ENCODE measurements around the gene NTSR1. TPM values are rescaled to one million over a fixed set of nuclear protein-coding genes. Genes with fewer than 3 reads are reported as not detected.

NTSR1 gene
- total and polyA plus RNA-seq, 2 experiments from 2014 or later = 0.15 to 1.4 TPM

- TF ChIP-seq ZNF462 (CRISPR knock-in tag; IDR thresholded peaks at IDR 0.05) = no peak
- no peak for TF ChIP-seq EZH2 (IDR thresholded peaks at IDR 0.05; ENCODE audit: low read depth, unreplicated experiment)
These were observed 6.6 kb downstream of the NTSR1 start (continued) for GRCh38 chr20:62715201-62715600.

GRCh38 chr20:62716198-62716940, 7.7 kb downstream of the NTSR1 start:
- peaks cover 10% of the 10 kb centered on the region for H3K27me3 Mint-ChIP-seq (ENCODE audit: insufficient read depth, low read depth, poor library complexity)
- DNase-seq (ENCODE audit: low spot score) (no peak), ATAC-seq (no peak)

More at GRCh38 chr20:62716198-62716940, 7.7 kb downstream of the NTSR1 start:
- H3K79me2 ChIP-seq (replicated peaks; ENCODE audit: insufficient read depth) = no peaks in the 10 kb centered on the region
- H3K4me2 ChIP-seq = no peak overlapping the region
- Mint-ChIP-seq H3K9me3 (peaks cover 13% of the 10 kb centered on the region), H3K4me3 (no peak overlapping the region), H3K36me3 (ENCODE audit: low read depth) (peaks cover 1% of the 10 kb centered on the region; the same call in 1 of the 3 replicates), H3K27ac (no peak overlapping the region), H3K4me1 (no peaks in the 10 kb centered on the region)
- H3K9me2 ChIP-seq (ENCODE audit: insufficient read depth) = no peaks in the 10 kb centered on the region
- no peaks in the 10 kb centered on the region for H3K27me3 ChIP-seq (ENCODE audit: insufficient read depth)
- TF ChIP-seq EZH2 (IDR thresholded peaks at IDR 0.05; ENCODE audit: low read depth, unreplicated experiment) (no peak), REST (IDR thresholded peaks at IDR 0.05; ENCODE audit: unreplicated experiment) (no peak), ZNF462 (CRISPR knock-in tag; IDR thresholded peaks at IDR 0.05) (no peak), POLR2AphosphoS5 (IDR thresholded peaks at IDR 0.05; ENCODE audit: low read depth) (no peak)
- H3F3A ChIP-seq (replicated peaks; ENCODE audit: low read depth) = no peaks in the 10 kb centered on the region
- H4K20me1 ChIP-seq (replicated peaks; ENCODE audit: insufficient read depth) = no peaks in the 10 kb centered on the region
- 0 out of 2 replicates have a peak, but pooled peaks cover 2% of the 10 kb centered on the region for H3K36me3 ChIP-seq (ENCODE audit: insufficient read depth)
- no peak overlapping the region for H3K27ac ChIP-seq (ENCODE audit: low read depth)
- no peaks in the 10 kb centered on the region for H3K4me1 ChIP-seq (ENCODE audit: insufficient read depth)
- H3K4me3 ChIP-seq = no peak overlapping the region
- H2AFZ ChIP-seq = no peak overlapping the region

All from GM23338 (cell line).